Measurements from ENCODE around the gene ZNF260.
A peak's percentile ranks its signal among the peaks of the same experiment; 100 is the strongest.
"Not testable (repeated sequence)": the region's sequence is repeated elsewhere in the genome, so short reads cannot be mapped to it uniquely, and the experiment has no call there.

Gene ZNF260

DNA sequence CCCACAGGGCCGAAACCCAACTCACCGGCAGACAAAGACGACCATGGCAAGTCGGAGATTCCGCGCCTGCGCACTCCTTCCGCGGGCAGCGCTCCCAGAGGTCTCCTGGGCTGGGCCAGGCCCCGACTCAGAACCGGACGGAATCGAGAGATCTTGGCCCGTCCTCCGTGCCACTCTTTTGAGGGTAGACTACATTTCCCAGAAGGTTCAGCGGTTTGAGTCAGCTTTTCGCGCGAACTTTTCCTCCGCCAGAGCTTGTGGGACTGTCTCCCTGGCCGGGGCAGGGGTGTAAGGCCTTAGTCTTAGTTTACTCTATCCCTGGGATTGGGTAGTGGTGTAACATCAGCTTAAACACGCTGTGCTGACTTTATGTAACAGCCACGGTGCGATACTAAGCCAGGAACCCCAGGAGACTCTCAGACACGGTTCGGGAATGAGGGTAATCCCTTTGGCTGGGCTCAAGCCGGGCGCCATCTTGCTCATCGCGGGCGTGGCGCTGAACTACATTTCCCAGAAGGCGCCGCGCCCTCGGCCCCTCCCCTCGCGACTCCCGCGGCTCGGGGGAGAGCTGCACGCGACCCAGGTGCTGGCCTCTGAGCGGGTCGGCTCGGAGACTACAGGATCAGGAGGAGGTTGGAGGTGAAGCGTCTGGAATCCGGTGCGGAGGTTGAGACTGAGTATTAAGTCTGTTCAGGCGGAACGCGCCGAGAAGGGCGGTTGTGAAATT lies at the start of gene ZNF260:
Gene ZNF260 (minus strand): TSS at position 78 of the 727 bp plus-strand sequence. CDS start 13,033 bp downstream, outside the sequence.
- DNase-seq, result peak; percentile 96

DNA sequence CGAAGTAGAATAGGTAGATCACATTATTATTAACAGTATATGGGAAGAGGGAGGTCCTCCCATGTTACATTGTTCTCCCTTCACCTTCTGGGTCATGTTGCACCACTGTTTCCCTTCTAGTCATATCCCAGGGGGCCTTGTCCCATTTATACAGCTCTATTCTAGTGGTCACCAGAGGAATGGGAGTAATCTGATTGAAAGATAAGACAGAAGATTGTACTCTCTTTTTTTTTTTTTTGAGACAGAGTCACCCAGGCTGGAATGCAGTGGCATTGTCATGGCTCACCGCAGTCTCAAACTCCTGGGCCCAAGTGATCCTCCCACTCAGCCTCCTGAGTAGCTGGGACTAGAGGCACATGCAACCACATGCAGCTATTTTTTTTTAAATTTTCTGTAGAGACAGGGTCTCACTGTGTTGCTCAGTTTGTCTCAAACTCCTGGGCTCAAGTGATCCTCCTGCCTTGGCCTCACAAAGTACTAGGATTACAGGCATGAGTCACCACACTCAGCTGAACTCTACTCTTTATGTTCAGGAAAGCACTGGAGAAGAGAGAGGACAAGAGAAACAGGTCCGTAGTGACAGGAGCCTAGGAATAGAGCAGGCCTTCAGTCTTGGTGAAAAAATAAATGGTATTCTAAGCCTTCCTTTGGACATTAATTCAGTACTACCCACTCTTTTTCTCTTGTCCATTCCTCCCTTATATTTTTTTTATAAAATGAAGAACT lies 49.4 kb upstream of the ZNF260 start:
- DNase-seq, result no peak

DNA sequence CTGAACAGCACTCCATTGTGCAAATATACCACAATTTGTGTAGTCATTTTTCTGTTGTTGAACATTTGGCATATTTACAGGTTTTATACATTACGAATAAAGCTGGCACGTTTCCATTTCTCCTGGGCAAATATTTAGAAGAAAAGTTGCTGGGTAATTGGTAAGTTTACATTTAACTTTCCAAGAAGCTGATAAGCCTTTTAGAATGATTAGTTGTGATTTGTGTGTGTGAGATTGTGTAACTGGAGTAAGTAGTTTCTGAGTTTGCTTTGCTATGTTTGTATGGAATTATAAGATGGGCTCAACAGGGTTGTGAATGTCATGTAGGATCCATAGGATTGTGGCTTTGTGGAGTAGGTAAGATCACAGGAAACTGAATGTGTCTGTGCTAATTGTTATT lies 46.7 kb upstream of the ZNF260 start:
- DNase-seq, result no peak

DNA sequence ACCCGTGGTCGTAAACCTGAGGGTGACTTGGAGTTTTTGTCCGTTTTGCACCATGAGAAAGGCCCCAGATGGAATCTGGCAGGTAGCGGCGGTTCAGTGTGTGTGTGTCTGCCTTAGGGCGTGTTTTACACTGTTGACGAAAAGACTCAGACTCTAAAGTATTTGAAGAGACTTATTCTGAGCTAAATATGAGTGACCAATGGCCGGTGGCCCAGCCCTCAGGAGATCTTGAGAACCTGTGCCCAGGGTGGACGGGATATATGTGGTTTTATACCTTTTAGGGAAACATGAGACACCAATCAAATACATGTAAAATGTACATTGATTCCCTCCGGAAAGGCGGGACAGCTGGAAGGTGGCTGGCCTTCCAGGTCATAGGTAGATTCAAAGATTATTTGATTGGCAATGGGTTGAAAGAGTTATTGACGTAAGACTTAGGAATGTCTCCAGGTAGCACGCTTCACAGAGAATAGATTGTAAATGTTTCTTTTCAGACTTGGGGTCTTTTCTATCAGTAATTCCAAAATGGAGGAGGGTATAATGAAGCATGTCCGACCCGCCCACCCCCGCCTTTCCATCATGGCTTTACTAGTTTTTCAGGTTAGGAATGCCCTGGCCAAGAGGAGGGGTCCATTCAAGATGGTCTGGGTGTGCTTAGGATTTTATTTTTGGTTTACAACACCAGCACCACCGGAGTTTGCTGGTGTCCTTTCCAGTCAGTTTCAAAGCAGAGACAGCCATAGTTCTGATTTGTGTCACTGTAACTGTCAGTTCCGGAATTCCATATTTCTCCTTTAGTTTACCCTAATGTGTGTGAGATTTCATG lies 46.0 kb upstream of the ZNF260 start:
- no peak for DNase-seq

DNA sequence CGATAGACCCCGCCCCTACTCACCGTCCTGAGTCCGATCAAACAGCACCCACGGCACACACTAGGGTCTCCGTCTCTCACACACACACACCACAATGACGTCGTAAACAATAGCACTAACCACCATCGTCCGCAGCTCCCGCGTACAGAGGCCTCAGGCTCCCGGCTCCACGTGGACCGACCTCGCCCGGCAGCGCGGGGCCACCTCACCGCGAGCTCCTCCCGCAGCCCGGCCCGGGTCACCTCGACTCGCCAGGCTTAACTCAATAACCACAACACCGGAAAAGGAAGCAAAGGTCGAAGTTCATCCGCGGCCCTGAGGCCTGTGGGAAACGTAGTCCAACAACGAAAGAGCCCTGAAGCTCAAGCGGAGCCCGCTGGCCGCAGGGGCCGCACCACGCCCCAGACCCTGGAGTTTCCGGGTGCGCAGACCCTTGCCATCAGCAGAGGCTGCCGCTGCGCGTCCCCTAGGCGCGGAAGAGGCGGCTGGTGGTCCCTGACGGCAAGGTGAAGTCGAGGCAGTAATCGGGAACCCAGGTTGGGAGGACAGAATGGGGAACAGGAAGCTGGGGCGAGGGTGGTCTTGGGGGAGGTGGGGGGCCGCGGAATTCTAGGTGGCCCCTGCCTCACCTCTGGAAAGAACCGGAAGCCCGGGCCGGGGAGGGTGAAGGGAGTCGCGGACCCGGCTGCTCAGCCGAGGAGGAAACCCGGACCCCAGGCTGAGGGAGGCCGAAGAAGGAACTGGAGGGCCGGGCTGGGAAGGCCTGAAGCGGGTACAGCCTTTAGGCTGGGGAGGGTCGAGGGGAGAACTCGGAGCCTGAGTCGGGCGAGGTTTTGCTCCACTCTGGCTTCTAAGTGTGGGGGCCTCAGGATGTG lies 45.2 kb upstream of the ZNF260 start, which contains the start of gene ZNF529:
Gene ZNF529 (minus strand): TSS at position 273 of the 875 bp plus-strand sequence. CDS start 946 bp downstream, outside the sequence.
- DNase-seq, result peak; percentile 92

DNA sequence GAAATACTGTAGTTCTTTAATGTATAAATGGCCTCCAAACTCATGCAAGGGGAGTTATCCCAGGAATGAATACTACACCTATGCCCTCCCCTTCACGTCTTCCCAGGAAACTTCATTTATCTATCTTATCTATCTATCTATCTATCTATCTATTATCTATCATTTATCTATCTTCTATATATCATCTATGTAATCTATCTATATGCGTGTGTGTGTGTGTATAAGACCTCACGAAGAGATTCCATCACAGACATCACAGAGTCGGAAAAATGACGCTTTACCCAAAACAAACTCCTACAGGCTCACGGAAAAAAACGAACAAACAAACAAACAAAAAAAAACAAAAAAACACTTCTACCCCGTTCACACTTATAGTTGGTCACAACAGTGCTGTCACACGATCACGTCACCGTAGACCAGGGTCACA lies 44.5 kb upstream of the ZNF260 start:
- DNase-seq, result no peak

DNA sequence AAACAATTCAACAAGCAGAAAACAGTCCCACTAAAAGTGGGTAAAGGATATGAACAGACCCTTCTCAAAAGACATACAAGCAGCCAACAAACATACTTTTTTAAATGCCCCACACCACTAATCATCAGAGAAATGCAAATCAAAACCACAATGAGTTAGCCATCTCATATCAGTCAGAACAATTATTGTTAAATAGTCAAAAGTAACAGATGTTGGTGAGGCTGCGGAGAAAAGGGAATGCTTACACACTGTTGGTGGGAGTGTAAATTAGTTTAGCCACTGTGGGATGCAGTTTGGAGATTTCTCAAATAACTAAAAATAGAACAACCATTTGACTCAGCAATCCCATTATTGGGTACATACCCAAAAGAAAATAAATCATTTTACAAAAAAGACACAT lies 36.3 kb upstream of the ZNF260 start:
- no peak for DNase-seq

DNA sequence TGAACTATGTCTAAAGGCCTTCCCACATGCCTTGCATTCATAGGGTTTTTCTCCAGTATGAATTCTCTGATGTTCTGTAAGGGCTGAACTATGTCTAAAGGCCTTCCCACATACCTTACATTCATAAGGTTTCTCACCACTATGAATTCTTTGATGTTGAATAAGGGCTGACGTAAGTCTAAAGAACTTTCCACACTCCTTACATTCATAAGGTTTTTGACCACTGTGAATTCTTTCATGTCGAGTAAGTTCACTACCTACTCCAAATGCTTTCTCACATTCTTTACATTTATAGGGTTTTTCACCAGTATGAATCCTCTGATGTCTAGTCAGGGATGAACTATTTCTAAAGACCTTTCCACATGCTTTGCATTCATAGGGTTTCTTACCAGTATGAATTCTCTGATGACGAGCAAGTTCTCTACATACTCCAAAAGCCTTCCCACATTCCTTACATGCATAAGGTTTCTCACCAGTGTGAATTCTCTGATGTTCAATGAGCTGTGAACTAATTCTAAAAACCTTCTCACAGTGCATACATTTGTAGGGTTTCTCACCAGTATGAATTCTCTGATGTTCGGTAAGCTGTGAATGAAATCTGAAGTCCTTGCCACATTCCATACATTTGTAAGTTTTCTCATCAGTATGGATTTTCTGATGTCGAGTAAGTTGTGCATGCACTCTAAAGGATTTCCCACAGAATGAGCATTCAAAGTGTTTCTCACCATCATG lies 19.1 kb upstream of the ZNF260 start:
- no peak for DNase-seq

DNA sequence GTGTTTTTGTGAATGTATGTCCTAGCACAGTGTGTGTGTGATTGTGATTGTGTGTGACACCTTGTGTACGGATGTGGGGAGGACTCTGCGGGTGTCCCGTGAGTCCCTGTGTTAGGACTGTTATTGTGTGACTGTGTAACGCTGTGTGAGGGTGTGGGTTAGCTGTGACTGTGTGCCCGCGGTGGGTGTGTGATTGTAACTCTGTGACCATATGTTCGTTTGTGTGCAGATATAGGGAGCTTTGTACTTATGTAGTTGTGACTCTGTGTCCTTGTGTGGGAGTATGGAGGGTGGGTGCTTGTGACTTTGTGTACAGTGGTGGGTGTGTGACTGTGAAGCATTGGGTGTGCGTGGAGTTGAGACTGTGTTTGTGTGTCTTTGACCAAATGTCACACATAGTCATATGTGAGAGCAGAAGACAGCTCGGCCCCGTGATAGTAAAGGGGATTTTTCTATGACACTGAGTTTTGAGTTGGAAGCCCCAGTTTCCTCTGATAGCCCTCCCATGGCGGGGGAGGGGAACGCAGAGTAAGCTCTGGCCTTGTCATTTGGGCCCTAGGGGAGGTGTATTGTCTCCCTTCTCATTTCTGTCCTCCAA lies 949 bp upstream of the ZNF260 start:
- peak; percentile 54 for DNase-seq

DNA sequence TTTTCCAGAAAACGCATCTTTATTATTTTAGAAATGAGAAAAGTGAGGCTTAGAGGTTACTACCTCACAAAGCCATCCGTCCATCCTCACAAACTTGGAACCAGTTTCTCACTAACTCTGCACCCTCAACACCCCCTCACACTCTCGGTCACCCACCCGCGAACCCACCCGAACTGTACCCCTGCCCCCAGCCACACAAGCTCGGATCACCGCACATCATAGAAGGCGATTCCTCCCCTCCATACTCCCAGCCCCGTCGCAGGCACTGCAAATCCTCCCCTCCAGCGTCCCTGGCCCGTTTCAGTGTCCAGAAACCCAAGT lies 238 bp downstream of the ZNF260 start:
- DNase-seq, result no peak

DNA sequence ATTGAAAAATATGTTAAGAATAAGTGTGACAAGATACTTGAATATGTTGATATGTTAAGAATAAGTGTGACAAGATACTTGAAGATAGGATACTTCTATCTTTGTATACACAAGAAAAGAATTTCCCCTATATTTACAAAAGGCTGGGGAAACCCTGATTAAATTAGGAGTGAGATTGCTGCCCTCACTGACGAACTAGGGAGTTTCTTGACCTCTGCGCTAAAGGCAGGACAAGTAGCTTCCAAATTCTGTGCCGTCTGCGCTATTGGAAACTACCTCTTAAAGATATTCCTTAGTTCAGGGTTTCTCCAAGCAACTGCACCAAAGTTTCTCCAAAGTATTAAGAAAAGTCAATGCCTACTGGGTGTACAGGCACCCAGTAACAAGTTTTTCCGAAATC lies 730 bp downstream of the ZNF260 start:
- no peak for DNase-seq

DNA sequence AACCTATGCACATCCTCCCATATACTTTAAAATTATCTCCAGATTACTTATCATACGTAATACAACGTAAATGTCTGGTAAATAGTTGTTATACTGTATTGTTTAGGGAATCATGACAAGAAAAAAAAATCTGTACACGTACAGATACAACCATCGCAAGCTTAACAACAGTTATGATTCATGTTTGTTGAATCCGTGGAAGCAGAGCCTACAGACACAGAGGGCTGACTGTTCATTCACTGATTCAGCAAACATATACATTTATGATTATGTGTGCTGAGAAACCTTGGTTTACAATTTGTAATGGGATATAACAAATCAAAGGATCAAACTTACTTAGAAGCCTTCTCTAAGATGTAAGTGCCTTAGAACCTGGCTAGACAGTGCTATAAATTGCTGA lies 1.5 kb downstream of the ZNF260 start:
- no peak for DNase-seq

DNA sequence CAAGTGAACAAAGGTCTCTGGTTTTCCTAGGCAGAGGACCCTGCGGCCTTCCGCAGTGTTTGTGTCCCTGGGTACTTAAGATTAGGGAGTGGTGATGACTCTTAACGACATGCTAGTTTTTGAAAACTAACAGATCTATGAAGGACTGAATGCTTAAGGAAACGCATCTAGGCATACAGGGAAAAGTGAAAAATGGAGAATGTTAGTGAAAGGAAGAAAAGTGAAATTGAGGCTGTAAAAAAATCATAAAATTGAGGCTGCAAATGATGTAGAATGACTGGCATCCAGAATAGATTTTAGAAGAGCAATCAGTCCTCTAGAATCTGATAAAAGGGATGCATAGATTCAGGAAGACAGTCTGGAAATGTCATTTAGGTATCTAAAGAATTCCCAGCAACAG lies 3.5 kb downstream of the ZNF260 start:
- no peak for DNase-seq

DNA sequence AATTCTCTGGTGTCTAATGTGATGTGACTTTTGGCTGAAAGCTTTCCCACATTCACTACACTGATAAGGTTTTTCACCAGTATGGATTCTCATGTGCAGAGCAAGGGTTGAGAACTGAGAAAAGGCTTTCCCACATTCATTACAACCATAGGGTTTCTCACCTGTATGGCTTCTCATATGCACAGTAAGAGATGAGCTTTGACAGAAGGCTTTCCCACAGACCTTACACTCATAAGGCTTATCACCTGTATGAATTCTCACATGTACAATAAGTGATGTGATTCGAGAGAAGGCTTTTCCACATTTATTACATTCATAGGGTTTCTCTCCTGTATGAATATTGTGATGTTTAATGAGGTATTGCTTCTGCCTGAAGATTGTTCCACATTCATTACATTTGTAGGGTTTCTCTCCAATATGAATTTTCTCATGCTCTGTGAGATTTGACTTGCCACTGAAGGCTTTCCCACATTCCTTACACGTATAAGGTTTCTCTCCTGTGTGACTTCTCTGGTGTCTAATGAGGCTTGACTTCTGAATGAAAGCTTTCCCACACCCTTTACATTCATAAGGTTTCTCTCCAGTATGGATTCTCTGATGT lies 14.0 kb downstream of the ZNF260 start:
- no peak for DNase-seq

DNA sequence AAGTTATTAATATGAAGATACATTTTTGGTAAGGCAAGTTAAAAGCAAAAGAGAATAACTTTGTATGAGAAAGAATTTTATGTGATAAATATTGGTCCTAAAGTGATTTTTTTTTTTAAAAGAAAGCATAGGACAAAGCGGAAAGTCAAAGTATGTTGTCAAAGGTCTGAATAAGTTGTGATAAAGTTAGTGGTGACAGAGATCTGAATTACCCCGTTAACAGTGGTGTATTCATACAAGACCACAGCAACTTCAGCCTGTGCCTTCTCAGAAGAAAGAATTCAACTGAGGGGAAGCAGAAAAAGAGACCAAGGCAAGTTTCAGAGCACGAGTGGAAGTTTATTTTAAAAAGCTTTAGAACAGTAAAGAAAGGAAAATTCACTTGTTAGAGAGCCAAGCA lies 19.7 kb downstream of the ZNF260 start:
- DNase-seq, result no peak

DNA sequence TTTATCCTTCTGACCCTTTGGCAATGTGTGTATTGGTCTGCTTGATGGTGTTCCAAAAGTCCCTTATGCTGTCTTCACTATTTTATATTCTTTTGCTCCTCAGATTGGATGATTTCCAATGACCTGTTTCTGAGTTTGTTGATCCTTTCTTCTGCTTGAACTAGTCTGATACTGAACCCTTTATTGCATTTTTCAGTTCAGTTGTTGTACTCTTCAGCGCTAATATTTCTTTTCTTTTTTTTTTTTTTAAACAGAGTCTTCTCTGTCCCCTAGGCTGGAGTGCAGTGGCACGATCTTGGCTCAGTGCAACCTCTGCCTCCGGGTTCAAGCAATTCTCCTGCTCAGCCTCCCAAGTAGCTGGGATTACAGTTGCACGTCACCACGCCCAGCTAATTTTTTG lies 26.1 kb downstream of the ZNF260 start:
- no peak for DNase-seq

DNA sequence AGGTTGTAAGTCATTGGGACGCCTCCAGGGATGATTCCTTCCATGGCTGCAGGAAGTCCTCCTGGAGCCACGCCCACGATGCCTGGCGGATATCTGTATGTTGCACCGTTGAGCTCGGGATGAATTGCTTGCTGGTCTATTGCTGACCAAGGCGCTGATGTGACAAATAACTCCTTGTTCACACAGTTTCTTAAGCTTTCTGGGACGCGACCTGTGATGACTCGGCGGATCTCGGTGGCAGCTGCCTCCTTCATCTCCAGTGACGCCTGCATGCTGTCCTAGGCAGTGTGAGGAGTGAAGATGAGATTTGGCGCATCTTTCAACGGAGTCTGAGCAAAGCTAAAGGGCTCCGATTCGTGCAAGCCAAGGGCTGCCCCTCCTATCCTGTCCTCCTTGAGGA lies 31.1 kb downstream of the ZNF260 start:
- DNase-seq, result no peak

DNA sequence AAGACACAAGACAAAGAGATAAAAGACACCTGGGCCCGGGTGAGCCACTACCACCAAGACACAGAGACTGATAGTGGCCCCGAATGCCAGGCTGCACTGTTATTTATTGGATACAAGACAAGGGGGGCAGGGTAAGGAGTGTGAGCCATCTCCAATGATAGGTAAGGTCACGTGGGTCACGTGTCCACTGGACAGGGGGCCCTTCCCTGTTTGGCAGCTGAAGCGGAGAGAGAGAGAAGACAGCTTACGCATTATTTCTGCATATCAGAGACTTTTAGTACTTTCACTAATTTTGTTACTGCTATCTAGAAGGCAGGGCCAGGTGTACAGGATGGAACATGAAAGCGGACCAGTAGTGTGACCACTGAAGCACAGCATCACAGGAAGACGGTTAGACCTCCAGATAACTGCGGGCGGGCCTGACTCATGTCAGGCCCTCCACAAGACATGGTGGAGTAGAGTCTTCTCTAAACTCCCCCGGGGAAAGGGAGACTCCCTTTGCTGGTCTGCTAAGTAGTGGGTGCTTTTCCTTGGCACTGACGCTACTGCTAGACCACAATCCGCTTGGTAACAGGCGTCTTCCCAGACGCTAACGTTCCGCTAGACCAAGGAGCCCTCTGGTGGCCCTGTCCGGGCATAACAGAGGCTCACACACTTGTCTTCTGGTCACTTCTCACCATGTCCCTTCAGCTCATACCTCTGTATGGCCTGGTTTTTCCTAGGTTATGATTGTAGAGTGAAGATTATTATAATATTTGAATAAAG lies 35.2 kb downstream of the ZNF260 start:
- DNase-seq, result peak; percentile 41

DNA sequence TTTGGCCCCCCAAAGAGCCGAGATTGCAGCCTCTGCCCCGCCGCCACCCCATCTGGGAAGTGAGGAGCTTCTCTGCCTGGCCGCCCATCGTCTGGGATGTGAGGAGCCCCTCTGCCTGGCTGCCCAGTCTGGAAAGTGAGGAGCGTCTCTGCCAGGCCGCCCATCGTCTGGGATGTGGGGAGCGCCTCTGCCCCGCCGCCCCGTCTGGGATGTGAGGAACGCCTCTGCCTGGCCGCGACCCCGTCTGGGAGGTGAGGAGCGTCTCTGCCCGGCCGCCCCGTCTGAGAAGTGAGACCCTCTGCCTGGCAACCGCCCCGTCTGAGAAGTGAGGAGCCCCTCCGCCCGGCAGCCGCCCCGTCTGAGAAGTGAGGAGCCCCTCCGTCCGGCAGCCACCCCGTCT lies 37.2 kb downstream of the ZNF260 start:
- DNase-seq, result not testable (repeated sequence)

DNA sequence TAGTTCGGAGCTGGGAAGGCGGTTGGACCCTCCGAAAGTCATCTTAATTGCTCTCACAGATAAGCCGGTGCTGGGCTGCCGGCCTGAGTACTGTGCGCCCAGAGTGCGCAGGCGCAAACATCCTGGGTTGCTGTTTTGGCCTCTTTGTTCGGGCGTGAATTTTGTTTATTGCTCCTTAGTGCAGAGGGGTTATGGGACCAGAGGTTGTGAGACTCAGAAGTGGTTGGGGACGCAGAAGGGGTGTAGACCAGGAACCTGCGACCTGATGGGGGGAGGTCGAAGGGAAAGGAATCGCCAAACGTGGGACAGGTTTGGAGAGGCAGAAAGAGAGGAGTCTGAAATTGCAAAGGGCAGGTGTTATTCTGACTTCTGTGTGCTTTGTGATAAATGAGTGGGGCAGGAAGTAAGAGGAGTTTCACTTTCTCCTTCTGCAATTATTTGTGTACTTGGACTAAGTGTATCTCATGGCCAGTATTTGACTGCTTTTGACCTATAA lies 38.1 kb downstream of the ZNF260 start:
- DNase-seq, result peak; percentile 88

Measured in CD4-positive, alpha-beta T cell treated with Interleukin-17A for 1 hour (primary cell).